GM15510 (cell line): Measurements from ENCODE around the gene FBXW4.

Experiments used
- POLR2A ChIP-seq: IDR thresholded peaks from 3 replicates; pipeline ENCODE4 v1.6.1; 2011; ENCODE audit warnings: borderline replicate concordance; ENCODE audit not compliant: insufficient read length; ENCODE audit errors: extremely low read depth

The FBXW4 gene

DNA sequence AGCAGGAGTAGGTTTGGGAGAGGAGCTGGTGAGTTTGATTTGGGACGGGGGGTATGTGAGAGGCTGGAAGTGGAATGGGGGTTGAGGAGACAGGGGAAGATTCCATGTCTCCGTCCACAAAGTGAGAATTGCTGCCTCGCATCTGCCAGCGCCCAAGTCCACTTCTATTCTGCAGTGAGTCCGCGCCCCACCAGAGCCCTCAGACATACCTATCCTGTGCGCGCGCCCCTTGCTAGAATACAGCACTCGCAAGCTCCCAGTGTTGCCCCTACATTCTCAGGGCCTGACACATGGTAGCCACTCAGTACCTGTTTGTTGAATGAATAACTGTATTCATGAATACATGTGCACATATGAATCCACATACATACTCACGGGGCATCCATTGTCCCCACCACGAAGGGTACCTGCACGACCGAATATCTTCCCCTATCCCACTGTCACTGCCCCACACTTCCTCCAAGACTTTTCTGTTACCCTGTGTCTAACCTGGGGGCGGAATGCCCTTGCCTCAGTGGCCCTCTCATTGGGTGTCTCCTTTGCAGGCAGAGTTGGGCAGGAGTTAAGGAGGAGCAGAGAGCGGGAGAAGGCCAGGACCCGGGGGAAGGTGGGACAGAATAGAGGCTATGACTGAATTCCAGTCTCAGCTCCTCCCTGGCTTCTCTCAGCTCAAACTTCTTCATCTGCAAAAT lies 126.8 kb downstream of the FBXW4 start:
- TF ChIP-seq POLR2A, result no peak

DNA sequence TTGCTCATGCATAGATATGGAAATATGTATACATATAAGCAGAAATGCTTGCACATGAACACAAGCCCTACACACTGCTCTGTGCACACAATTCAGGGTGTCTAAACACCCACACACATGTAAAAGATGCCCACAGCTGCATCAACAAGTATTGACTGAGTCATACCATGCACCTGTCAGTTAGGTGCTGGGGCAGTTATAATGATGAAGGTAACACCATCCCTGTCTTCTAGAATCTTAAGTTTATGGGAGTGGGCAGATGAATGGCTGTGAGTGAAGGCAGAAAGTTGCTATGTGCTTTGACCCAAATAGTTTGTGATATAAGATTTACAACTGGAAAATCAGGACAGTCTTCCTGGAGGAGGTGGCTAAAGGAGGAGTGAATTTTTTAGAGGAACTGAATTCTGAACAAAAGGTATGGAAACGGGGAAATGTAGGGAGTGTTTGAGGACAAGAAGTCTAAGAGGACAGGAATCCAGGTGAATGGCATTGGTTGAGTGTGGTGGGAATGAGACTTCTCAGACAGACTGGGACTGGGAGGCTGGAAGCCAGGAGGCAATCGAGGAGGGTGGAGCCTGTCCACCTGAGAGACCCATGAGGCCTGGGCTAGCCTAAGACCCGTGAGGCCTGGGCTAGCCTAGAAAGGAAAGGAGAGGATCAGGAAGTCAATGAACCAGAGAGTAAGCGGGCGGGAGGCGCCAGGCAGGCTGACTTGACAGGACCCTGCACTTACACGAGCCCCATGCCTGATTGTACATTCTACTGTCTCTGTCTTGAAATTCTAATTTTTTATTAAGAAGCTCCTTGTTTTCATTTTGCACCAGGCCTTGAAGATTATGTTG lies 127.6 kb downstream of the FBXW4 start:
- no peak for TF ChIP-seq POLR2A

DNA sequence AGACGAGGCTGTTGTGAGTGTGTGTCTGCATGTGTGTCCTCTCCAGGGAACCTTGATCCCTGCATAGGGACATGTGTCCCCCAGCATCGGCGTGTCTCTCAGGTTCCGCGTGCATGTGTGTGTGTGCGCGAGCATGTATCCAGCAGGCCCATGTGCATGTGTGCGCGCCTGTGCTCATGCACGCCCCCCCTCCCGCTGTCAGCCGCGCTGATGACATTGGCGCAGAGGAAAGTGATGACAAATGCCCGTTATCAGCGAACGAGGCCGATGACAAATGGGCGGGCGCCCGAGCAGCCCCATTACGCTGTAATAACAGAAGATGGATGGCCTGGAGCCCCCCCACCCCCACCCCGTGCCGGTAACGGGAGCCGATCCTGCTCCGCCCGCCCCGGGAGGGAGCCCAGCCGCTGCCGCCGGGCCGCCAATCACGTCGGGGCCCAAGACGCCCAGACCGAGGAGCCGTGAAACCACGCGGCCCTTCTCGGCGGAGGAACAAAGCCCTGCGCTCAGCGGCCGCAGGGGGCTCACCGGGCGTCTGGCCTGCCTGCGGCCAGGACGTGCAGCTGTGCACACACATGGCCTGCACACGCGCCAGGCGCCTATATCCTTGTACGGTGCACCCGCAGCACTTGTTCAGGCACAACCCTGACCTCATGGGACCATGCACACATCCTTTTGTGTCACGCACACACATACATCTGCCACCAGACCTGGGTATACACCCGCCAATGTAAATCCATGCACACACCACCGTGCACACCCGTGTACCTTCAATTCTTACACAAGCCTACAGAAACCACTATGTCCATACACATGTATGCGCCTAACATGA lies 128.4 kb downstream of the FBXW4 start:
- no peak for TF ChIP-seq POLR2A

GRCh38 chr10:101565936-101566332 lies 129.0 kb downstream of the FBXW4 start:
- TF ChIP-seq POLR2A, result no peak

GRCh38 chr10:101565370-101565900 lies 129.5 kb downstream of the FBXW4 start:
- TF ChIP-seq POLR2A, result no peak

DNA sequence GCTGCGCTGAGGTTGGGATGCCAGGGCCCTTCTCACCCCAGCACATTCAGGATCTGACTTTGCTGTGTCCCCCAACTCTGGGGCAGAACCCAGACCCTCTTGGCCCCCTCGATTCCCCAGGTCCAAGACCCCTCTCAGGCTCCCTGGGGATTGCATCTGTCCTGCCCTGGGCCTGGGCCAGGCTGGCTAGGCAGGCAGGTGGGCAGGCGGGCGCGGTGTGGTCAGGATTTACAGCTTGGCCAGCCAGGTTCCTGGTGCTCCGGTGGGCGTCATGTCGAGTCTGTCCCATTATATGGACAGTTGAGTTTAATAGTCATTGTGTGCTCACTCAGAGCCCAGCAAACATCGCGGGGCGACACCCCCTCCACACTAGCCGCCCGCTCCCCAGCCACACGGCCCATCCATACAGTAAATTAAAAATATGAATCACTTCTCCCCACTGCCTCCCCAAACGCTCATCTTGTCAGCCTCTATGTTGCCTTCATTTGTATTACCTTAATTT lies 130.4 kb downstream of the FBXW4 start:
- no peak for TF ChIP-seq POLR2A

GRCh38 chr10:101563497-101564040 lies 131.4 kb downstream of the FBXW4 start:
- no peak for TF ChIP-seq POLR2A

GRCh38 chr10:101563007-101563406 lies 132.0 kb downstream of the FBXW4 start:
- TF ChIP-seq POLR2A, result no peak

GRCh38 chr10:101562231-101562630 lies 132.7 kb downstream of the FBXW4 start:
- TF ChIP-seq POLR2A, result no peak

GRCh38 chr10:101561068-101561915 lies 133.7 kb downstream of the FBXW4 start:
- no peak for TF ChIP-seq POLR2A
